LNCaP clone FGC (cell line): Measurements from ENCODE around the gene IQCE.
"Not testable (repeated sequence)": the region's sequence is repeated elsewhere in the genome, so short reads cannot be mapped to it uniquely, and the experiment has no call there.

ENCODE experiments used
- DNase-seq: peaks from one replicate; pipeline ENCODE4 v3.0.0-alpha.2; 2011; ENCODE audit warnings: low read depth
- H3K4me3 ChIP-seq: 2 replicates; pipeline ENCODE4 v1.5.1; 2011; ENCODE audit warnings: mild to moderate bottlenecking, low read depth, low read length, control low read depth
- CTCF ChIP-seq: IDR thresholded peaks from 2 replicates; pipeline ENCODE4 v1.5.1; 2012; ENCODE audit warnings: mild to moderate bottlenecking; ENCODE audit not compliant: control insufficient read depth, insufficient read depth; ENCODE audit errors: extremely low read depth

The IQCE gene

GRCh38 chr7:2530071-2530987 is 28.4 kb upstream of the IQCE start:
- H3K4me3 ChIP-seq = no peak overlapping the region
- TF ChIP-seq CTCF = no peak
- no peak for DNase-seq

GRCh38 chr7:2530994-2531795 is 27.6 kb upstream of the IQCE start:
- not testable (repeated sequence) for DNase-seq, H3K4me3 ChIP-seq

GRCh38 chr7:2531796-2532110 is 27.0 kb upstream of the IQCE start:
- not testable (repeated sequence) for H3K4me3 ChIP-seq, DNase-seq

GRCh38 chr7:2532199-2532772 is 26.5 kb upstream of the IQCE start:
- DNase-seq, H3K4me3 ChIP-seq: not testable (repeated sequence)

- H3K4me3 ChIP-seq, DNase-seq: not testable (repeated sequence)
These were observed 26.0 kb upstream of the IQCE start for GRCh38 chr7:2532816-2533215.

GRCh38 chr7:2533566-2533965 is 25.2 kb upstream of the IQCE start:
- not testable (repeated sequence) for H3K4me3 ChIP-seq, DNase-seq

GRCh38 chr7:2534214-2534613 is 24.6 kb upstream of the IQCE start:
- not testable (repeated sequence) for H3K4me3 ChIP-seq, DNase-seq

- H3K4me3 ChIP-seq, DNase-seq: not testable (repeated sequence)
These were observed 22.7 kb upstream of the IQCE start for GRCh38 chr7:2535872-2536627.

- no peak for TF ChIP-seq CTCF
- H3K4me3 ChIP-seq = no peak overlapping the region
- DNase-seq = no peak
These were observed 20.6 kb upstream of the IQCE start for GRCh38 chr7:2537981-2538851.
